Trophoblast cell (in vitro differentiated cells and primary cell): Measurements from ENCODE around the gene TTC28.

Experiments used
- DNase-seq, 2 donors: peaks; one replicate each; pipeline ENCODE4 v3.0.0-alpha.2; 2016
- H2AFZ ChIP-seq: 2 replicates; pipeline ENCODE4 v1.6.1; 2013; ENCODE audit warnings: low read length, moderate library complexity, mild to moderate bottlenecking; ENCODE audit not compliant: insufficient read depth, poor library complexity
- H2AK5ac ChIP-seq: 2 replicates; pipeline ENCODE4 v1.6.1; 2013; ENCODE audit warnings: mild to moderate bottlenecking, low read length
- H2BK120ac ChIP-seq: 2 replicates; pipeline ENCODE4 v1.6.1; 2013; ENCODE audit warnings: low read length, mild to moderate bottlenecking, moderate library complexity; ENCODE audit not compliant: insufficient read depth, poor library complexity
- H2BK12ac ChIP-seq: 2 replicates; pipeline ENCODE4 v1.6.1; 2013; ENCODE audit warnings: mild to moderate bottlenecking, low read length, moderate library complexity
- H2BK5ac ChIP-seq: 2 replicates; pipeline ENCODE4 v1.6.1; 2013; ENCODE audit warnings: low read length, low read depth, moderate library complexity, mild to moderate bottlenecking; ENCODE audit not compliant: poor library complexity
- H3K14ac ChIP-seq: 2 replicates; pipeline ENCODE4 v1.6.1; 2013; ENCODE audit warnings: mild to moderate bottlenecking, low read length
- H3K18ac ChIP-seq: 2 replicates; pipeline ENCODE4 v1.6.1; 2013; ENCODE audit warnings: mild to moderate bottlenecking, low read length
- H3K23ac ChIP-seq: 2 replicates; pipeline ENCODE4 v1.6.1; 2013; ENCODE audit warnings: low read length
- H3K27ac ChIP-seq: 2 replicates; pipeline ENCODE4 v1.5.1; 2013; ENCODE audit warnings: low read depth, mild to moderate bottlenecking, inconsistent platforms, low read length, moderate library complexity
- H3K27me3 ChIP-seq: 2 replicates; pipeline ENCODE4 v1.6.1; 2013; ENCODE audit warnings: inconsistent platforms, mild to moderate bottlenecking, low read length, moderate library complexity; ENCODE audit not compliant: insufficient read depth
- H3K36me3 ChIP-seq, 2 experiments: 1 replicate in 1 of 2; 2 replicates in 1 of 2; pipeline ENCODE4 v1.6.1; 2013; ENCODE audit warnings: low read length in 2 of 2, mild to moderate bottlenecking in 2 of 2, moderate library complexity in 1 of 2; ENCODE audit not compliant: insufficient read depth in 2 of 2, control insufficient read depth in 1 of 2
- H3K4ac ChIP-seq: 2 replicates; pipeline ENCODE4 v1.6.1; 2013; ENCODE audit warnings: low read depth, mild to moderate bottlenecking, low read length, moderate library complexity
- H3K4me1 ChIP-seq, 2 experiments: 1 replicate in 1 of 2; 2 replicates in 1 of 2; pipeline ENCODE4 v1.6.1; 2013; ENCODE audit warnings: low read length in 2 of 2, mild to moderate bottlenecking in 2 of 2, moderate library complexity in 1 of 2; ENCODE audit not compliant: insufficient read depth in 2 of 2, control insufficient read depth in 1 of 2
- H3K4me2 ChIP-seq: 2 replicates; pipeline ENCODE4 v1.6.1; 2013; ENCODE audit warnings: inconsistent platforms, mild to moderate bottlenecking, low read length, moderate library complexity
- H3K4me3 ChIP-seq: 2 replicates; pipeline ENCODE4 v1.5.1; 2013; ENCODE audit warnings: mild to moderate bottlenecking, low read depth, low read length, inconsistent platforms
- H3K79me1 ChIP-seq: one replicate; pipeline ENCODE4 v1.6.1; 2013; ENCODE audit warnings: low read length
- H3K79me2 ChIP-seq: 2 replicates; pipeline ENCODE4 v1.6.1; 2013; ENCODE audit warnings: low read length, mild to moderate bottlenecking; ENCODE audit not compliant: control insufficient read depth, insufficient read depth, poor library complexity
- H3K9ac ChIP-seq: 2 replicates; pipeline ENCODE4 v1.6.1; 2013; ENCODE audit warnings: mild to moderate bottlenecking, low read length
- H3K9me3 ChIP-seq: 2 replicates; pipeline ENCODE4 v1.6.1; 2013; ENCODE audit warnings: low read depth, mild to moderate bottlenecking, control low read depth, inconsistent platforms, low read length; ENCODE audit not compliant: insufficient read depth
- H4K12ac ChIP-seq: 2 replicates; pipeline ENCODE4 v1.6.1; 2013; ENCODE audit warnings: low read depth, mild to moderate bottlenecking, low read length, moderate library complexity
- H4K8ac ChIP-seq: 2 replicates; pipeline ENCODE4 v1.6.1; 2013; ENCODE audit warnings: low read depth, mild to moderate bottlenecking, low read length, moderate library complexity
- H4K91ac ChIP-seq: one replicate; pipeline ENCODE4 v1.6.1; 2013; ENCODE audit warnings: low read depth, mild to moderate bottlenecking, low read length, moderate library complexity
- WGBS: extraction: QIAGEN DNeasy Blood & Tissue Kit; methylation state at CpG from one replicate; pipeline ENCODE4 v1.1.7; 2013; ENCODE audit warnings: missing lambda C conversion rate; ENCODE audit not compliant: insufficient read length, insufficient coverage; ENCODE audit errors: extremely low coverage; 5-methylcytosine and 5-hydroxymethylcytosine counted together

TTC28 gene

GRCh38 chr22:28268850-28269249 is 410.8 kb downstream of the TTC28 start:
- no peaks in the 10 kb centered on the region for H3K27me3 ChIP-seq
- H3K4ac ChIP-seq: no peak overlapping the region
- H3K36me3 ChIP-seq: no peaks in the 10 kb centered on the region
- no peaks in the 10 kb centered on the region for H3K79me2 ChIP-seq
- H4K12ac ChIP-seq: no peak overlapping the region
- no peak overlapping the region for H3K4me2 ChIP-seq
- no peak overlapping the region for H3K27ac ChIP-seq
- H3K18ac ChIP-seq: no peak overlapping the region
- no CpG with 5 or more reads among the region's 5 CpGs for WGBS
- H2BK120ac ChIP-seq: no peak overlapping the region
- no peak overlapping the region for H2AK5ac ChIP-seq
- no peak overlapping the region for H4K91ac ChIP-seq
- no peak overlapping the region for H2BK5ac ChIP-seq
- H2BK12ac ChIP-seq: no peak overlapping the region
- H3K79me1 ChIP-seq: no peaks in the 10 kb centered on the region
- H3K9me3 ChIP-seq: no peaks in the 10 kb centered on the region
- no peaks in the 10 kb centered on the region for H3K4me1 ChIP-seq
- H3K4me3 ChIP-seq: no peak overlapping the region
- no peak overlapping the region for H3K14ac ChIP-seq
- no peak overlapping the region for H3K23ac ChIP-seq
- no peak overlapping the region for H4K8ac ChIP-seq
- H3K9ac ChIP-seq: no peak overlapping the region
- no peak for DNase-seq
- H2AFZ ChIP-seq: no peak overlapping the region

- Histone ChIP-seq H2BK120ac (no peak overlapping the region), H3K79me2 (no peaks in the 10 kb centered on the region), H3K9ac (no peak overlapping the region), H2BK5ac (no peak overlapping the region), H3K4me1 (no peaks in the 10 kb centered on the region), H3K4me3 (no peak overlapping the region), H3K9me3 (no peaks in the 10 kb centered on the region), H2AK5ac (no peak overlapping the region), H4K91ac (no peak overlapping the region), H3K14ac (no peak overlapping the region), H3K23ac (no peak overlapping the region), H3K4ac (no peak overlapping the region), H3K18ac (no peak overlapping the region), H4K12ac (no peak overlapping the region), H3K36me3 (no peaks in the 10 kb centered on the region), H4K8ac (no peak overlapping the region), H3K27ac (no peak overlapping the region), H3K27me3 (no peaks in the 10 kb centered on the region), H2AFZ (no peak overlapping the region), H2BK12ac (no peak overlapping the region), H3K4me2 (no peak overlapping the region), H3K79me1 (no peaks in the 10 kb centered on the region)
- DNase-seq: no peak
- no CpG with 5 or more reads among the region's 3 CpGs for WGBS
Measured at GRCh38 chr22:28268171-28268570, 411.5 kb downstream of the TTC28 start.

GRCh38 chr22:28260619-28261018 is 419.0 kb downstream of the TTC28 start:
- Histone ChIP-seq H3K9ac (no peak overlapping the region), H3K4ac (no peak overlapping the region), H4K91ac (no peak overlapping the region), H2BK12ac (no peak overlapping the region), H3K27me3 (no peaks in the 10 kb centered on the region), H3K27ac (no peak overlapping the region), H3K23ac (no peak overlapping the region), H3K9me3 (no peaks in the 10 kb centered on the region), H3K4me3 (no peak overlapping the region), H2AK5ac (no peak overlapping the region), H3K4me1 (no peaks in the 10 kb centered on the region), H3K79me1 (no peaks in the 10 kb centered on the region), H3K36me3 (no peaks in the 10 kb centered on the region), H2AFZ (no peak overlapping the region), H3K18ac (no peak overlapping the region), H2BK120ac (no peak overlapping the region), H4K8ac (no peak overlapping the region), H3K4me2 (no peak overlapping the region), H4K12ac (no peak overlapping the region), H3K79me2 (no peaks in the 10 kb centered on the region), H3K14ac (no peak overlapping the region), H2BK5ac (no peak overlapping the region)
- no CpG with 5 or more reads among the region's 2 CpGs for WGBS
- no peak for DNase-seq

- no peak for DNase-seq
- no CpG with 5 or more reads among the region's 2 CpGs for WGBS
- H3K36me3 ChIP-seq: no peaks in the 10 kb centered on the region
Measured at GRCh38 chr22:28259774-28260312, 419.8 kb downstream of the TTC28 start.

More at GRCh38 chr22:28259774-28260312, 419.8 kb downstream of the TTC28 start:
- no peaks in the 10 kb centered on the region for H3K9me3 ChIP-seq
- no peak overlapping the region for H3K18ac ChIP-seq
- H3K79me2 ChIP-seq: no peaks in the 10 kb centered on the region
- no peak overlapping the region for H2BK120ac ChIP-seq
- no peak overlapping the region for H2BK5ac ChIP-seq
- no peak overlapping the region for H4K8ac ChIP-seq
- no peak overlapping the region for H4K12ac ChIP-seq
- no peak overlapping the region for H2BK12ac ChIP-seq
- no peak overlapping the region for H3K27ac ChIP-seq
- no peak overlapping the region for H3K23ac ChIP-seq
- no peaks in the 10 kb centered on the region for H3K27me3 ChIP-seq
- no peak overlapping the region for H2AK5ac ChIP-seq
- no peak overlapping the region for H3K4ac ChIP-seq
- no peaks in the 10 kb centered on the region for H3K4me1 ChIP-seq
- no peak overlapping the region for H3K4me2 ChIP-seq
- no peak overlapping the region for H3K4me3 ChIP-seq
- H4K91ac ChIP-seq: no peak overlapping the region
- H2AFZ ChIP-seq: no peak overlapping the region
- H3K9ac ChIP-seq: no peak overlapping the region
- H3K14ac ChIP-seq: no peak overlapping the region
- H3K79me1 ChIP-seq: no peaks in the 10 kb centered on the region
